Islet precursor cell (in vitro differentiated cells): ENCODE data around the gene COL27A1.
"Not testable (repeated sequence)": the region's sequence is repeated elsewhere in the genome, so short reads cannot be mapped to it uniquely, and the experiment has no call there.

Experiments
- DNase-seq: peaks from one replicate; pipeline ENCODE4 v3.0.0-alpha.2; 2018

Gene COL27A1

DNA sequence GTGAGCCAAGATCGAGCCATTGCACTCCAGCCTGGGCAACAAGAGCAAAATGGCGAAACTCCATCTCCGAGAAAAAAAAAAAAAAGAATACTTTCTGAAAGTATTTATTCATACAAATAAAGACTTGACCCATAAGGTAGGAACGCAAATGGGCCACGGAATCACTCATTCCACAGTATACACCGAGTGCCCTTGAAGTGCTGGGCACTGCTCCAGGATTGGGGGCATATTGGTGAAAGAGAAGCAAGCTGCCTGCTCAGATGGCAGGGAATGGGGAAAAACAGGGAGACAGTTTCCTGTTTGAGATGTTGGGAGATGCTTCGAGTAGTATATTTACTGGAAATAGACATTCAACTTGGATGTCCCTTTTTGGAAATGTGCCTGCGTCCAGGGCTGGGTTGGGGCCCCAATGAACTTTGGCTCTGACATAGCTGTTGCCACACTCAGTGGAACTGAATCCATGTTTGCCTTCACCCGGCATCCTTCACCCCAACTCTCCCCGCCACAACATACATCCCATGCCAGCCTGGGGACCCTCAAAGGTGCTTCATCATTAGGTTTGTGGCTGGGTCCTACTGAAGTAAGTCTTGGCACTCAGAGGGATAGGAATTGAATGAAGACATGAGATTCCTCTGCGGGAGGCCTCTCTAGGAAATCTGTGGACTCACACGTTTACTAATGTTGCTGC lies 173.7 kb downstream of the COL27A1 start:
- DNase-seq, result not testable (repeated sequence)

GRCh38 chr9:114329625-114330022 lies 174.3 kb downstream of the COL27A1 start, which contains the start of gene ORM2:
ORM2 (plus strand) TSS chr9:114329869; CDS start chr9:114329905, 36 bp downstream.
- not testable (repeated sequence) for DNase-seq

DNA sequence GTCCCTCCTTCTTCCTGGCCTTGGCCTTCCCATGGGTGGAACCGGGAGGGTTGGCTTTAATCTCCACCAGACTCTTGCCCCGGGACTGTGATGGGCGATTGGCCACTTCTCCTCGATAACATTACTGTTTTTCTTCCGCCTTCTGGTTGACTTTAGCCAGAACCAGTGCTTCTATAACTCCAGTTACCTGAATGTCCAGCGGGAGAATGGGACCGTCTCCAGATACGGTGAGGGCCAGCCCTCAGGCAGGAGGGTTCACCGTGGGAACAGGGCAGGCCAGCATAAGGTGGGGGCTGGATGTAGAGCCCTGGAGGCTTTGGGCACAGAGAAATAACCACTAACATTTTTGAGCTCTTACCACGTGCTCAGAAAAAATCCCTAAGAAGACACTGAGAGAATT lies 175.3 kb downstream of the COL27A1 start:
- peak; percentile 45 for DNase-seq

GRCh38 chr9:114331229-114332195 lies 176.2 kb downstream of the COL27A1 start:
- DNase-seq, result peak; percentile 29

GRCh38 chr9:114332474-114333040 lies 177.2 kb downstream of the COL27A1 start:
- DNase-seq, result not testable (repeated sequence)

GRCh38 chr9:114333718-114334117 lies 178.4 kb downstream of the COL27A1 start:
- DNase-seq, result not testable (repeated sequence)

- DNase-seq, result no peak
Observed at GRCh38 chr9:114334490-114334889, 179.2 kb downstream of the COL27A1 start.

DNA sequence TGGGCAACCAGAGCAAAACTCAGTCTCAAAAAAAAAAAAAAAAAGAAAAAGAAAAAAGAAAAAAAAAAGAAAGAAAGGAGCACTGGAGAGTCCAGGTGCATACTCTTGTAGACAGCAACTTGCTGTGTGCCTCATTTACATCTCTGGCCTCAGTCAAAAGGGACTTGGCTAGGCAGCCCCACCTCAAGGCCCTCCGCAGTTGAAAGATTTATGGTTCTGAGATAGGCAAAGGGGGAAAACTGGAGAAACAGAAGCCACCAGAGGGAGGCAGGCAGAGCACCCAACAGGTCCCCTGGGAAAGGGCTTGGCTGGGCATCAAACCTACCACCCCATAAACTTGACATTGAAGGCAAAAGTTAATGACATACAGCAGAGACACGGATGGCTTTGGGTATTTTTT lies 180.4 kb downstream of the COL27A1 start:
- no peak for DNase-seq

DNA sequence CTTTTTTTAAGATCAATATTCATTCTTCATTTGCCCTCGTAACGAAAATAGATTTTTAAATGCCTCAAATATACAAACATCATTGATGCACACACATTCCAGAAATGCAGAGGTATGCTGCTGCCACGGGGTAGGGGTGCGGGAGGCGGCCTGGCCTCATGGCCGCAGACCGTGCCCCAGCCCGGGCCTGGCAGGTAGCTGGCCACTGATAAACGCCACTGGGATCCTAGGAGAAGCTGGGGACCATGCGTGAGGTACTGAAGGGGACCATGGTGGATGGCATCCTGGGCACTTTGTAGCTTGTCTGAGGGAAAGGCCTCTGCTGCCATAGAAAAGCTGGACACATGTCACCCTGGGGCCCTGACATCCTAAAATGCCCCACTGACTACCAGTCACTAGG lies 180.8 kb downstream of the COL27A1 start:
- no peak for DNase-seq

DNA sequence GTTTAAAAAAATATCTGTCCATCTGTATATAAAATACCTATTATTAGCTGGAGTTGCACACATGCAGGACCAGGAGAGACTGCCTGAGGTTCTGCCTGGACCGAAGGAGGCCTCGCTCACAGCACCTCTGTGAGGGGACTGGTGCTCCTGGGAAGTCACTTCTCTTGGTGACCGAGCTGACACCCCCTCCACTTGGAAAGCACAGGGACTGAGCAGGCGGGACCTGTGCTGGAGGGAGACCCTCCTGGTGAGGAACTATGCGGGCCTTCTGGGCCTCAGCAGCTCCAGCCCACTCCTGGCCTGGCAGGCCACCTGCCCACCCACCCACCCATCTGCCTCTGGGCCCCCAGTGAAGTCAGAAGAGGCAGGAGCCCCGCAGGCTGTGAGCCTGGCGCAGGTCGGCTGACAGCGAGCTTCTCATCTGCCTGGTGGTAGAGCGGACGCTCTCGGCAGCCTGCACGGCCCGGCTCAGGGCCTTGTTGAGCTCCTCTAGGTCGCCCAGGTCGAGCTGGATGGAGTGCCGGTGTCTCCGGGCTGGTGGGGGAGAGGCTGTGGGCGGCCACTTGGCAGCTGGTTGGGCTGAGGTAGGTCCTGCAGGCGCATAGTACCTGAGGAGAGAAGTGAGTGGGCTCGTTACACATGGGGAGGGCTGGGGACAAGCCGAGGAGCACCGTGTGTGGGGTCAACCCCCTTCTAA lies 181.5 kb downstream of the COL27A1 start:
- DNase-seq, result no peak

- no peak for DNase-seq
Observed at GRCh38 chr9:114338187-114338586, 182.8 kb downstream of the COL27A1 start.

GRCh38 chr9:114339130-114339908 lies 184.0 kb downstream of the COL27A1 start:
- DNase-seq, result peak; percentile 75

GRCh38 chr9:114341152-114341830 lies 186.0 kb downstream of the COL27A1 start:
- DNase-seq, result no peak

- no peak for DNase-seq
Observed at GRCh38 chr9:114341991-114342390, 186.7 kb downstream of the COL27A1 start.

DNA sequence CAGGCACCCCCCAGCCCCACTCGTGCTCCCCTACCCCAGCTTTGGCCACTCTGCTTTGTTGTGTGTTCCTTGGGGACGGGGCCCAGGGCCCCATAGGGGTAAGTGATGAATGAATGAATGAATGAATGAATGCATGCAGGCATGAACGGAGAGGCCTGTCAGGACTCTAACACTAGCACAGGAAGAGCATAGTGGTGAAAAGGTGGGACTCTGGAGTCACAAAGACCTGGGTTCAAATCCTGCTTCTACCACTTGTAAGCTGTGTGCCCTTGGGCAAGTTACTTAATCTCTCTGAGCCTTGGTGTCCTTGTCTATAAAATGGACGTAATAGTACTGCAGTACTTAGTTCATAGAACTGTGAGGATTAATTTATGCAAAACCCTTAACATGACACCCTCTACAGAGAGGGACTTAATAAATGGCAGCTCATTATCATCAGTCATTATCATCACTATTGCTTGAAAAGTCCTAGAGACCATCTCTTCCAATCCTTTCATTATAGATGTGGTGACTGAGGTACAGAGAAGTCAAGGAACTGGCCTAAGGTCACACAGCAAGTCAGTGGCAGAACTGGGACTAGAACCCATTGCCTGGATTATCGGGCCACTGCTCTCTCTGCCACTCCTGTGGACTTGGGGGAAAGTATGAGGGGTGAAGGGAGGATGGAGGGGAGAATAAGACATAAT lies 187.6 kb downstream of the COL27A1 start:
- DNase-seq, result no peak

GRCh38 chr9:114343471-114344187 lies 188.3 kb downstream of the COL27A1 start:
- DNase-seq, result no peak

DNA sequence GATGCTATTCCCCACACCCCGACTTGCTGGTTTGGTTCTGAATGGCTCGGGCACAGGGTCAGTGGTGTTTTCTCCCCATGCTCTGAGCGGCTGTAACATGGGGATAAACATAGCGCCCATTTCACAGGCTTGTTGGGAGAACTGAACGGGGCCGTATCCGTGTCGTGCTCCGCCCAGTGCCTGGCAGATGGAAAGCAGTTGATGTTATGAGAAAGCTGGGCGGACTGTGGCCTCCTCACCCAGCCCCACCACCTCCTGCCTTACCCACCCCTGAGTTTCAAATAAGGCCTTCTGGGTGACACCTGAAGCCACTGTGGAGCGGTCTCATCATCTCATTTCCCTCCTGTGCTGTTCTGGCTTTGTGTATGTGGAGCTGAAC lies 188.8 kb downstream of the COL27A1 start:
- no peak for DNase-seq

DNA sequence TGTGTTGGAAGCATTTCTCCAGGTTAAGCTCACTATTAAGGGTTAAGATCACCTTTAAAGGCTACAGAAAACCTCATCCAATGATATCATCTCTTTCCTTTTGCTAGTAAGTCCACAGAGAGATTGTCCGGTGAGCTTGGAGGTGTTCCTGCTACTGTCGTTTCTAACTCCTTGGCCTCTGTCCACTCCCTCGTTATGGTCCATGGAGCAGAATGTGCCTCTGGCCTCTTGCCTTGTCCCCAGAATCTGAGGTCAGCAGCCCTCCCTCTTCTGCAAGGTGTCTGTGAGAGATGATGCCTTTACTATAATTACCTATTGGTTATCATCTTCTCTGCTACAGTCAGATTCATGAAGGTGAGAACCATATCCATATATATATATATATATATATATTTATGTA lies 189.4 kb downstream of the COL27A1 start:
- DNase-seq, result no peak

- no peak for DNase-seq
Observed at GRCh38 chr9:114345493-114346065, 190.2 kb downstream of the COL27A1 start.

DNA sequence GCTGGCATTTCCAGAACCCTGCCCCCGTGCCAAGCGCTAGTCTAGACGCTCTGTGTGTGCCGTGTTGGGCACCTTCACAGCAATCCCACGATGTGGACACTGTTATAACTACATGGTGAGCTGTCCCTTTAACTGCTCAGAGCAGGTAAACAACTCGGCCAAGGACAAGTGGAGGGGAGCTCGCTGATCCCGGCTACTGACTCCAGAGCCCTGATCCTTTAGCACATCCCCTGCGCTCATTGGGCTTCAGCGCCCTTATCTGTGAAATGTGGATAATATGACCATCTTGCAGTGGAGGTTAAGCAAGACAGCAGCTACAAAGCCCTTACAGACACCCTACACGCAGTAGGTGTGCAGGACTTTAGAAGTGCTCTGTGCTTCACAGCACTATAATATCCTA lies 190.8 kb downstream of the COL27A1 start:
- no peak for DNase-seq
